Measurements from ENCODE around the gene C15orf40.

Gene C15orf40

DNA sequence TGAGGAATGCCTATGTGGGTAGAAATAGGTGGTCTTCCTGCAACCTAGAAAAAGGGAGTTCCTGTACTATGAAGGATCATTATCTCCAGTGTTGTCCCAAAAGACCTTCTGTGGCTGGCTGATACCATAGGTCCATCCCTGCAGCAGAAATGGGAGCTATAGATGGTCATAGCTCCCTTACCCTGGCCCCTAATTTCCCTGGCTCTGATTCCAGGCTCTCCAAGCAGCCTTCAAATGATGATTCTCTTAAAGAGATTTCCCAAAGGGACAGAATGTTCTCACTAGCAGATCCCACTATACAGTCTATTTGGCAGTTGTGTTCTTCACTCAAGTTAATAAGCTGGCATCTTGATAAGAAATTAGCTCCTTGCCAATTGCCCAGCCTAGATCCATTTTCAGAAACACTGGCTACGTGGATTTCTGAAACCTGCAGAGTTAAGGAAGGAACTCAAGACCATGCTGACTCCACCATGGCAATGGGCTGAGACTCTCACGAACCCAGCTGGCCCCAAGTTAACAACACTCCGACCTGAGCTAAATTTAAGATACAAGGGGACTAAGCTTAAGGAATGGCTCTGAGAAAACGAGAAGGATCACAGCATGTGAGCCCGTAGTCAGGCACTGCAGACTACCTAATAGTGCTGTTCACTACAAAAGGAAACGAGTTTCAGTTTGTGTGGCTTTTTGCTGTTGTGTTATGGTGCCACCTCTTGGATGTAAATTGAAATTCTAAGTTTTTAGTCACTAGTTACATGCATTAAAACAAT lies 11.4 kb downstream of the C15orf40 start:
- TF ChIP-seq, protein P1, sequence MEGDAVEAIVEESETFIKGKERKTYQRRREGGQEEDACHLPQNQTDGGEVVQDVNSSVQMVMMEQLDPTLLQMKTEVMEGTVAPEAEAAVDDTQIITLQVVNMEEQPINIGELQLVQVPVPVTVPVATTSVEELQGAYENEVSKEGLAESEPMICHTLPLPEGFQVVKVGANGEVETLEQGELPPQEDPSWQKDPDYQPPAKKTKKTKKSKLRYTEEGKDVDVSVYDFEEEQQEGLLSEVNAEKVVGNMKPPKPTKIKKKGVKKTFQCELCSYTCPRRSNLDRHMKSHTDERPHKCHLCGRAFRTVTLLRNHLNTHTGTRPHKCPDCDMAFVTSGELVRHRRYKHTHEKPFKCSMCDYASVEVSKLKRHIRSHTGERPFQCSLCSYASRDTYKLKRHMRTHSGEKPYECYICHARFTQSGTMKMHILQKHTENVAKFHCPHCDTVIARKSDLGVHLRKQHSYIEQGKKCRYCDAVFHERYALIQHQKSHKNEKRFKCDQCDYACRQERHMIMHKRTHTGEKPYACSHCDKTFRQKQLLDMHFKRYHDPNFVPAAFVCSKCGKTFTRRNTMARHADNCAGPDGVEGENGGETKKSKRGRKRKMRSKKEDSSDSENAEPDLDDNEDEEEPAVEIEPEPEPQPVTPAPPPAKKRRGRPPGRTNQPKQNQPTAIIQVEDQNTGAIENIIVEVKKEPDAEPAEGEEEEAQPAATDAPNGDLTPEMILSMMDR (IDR thresholded peaks at IDR 0.05; ENCODE audit: low read depth, low read length): peak; percentile 31
- TF ChIP-seq POLR2A (IDR thresholded peaks at IDR 0.05; ENCODE audit: extremely low read depth, insufficient read length): no peak
- TF ChIP-seq MYC (IDR thresholded peaks at IDR 0.05; ENCODE audit: low read depth, low read length): peak; percentile 63; the same call in 1 of the 2 replicates
- TF ChIP-seq, protein P2, sequence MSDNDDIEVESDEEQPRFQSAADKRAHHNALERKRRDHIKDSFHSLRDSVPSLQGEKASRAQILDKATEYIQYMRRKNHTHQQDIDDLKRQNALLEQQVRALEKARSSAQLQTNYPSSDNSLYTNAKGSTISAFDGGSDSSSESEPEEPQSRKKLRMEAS (IDR thresholded peaks at IDR 0.05; ENCODE audit: low read depth, low read length): peak; percentile 69; the same call in 1 of the 2 replicates
- DNase-seq (ENCODE audit: low read depth): peak; percentile 78
- no peak overlapping the region for H3K4me3 ChIP-seq (ENCODE audit: low read depth, low read length)

DNA sequence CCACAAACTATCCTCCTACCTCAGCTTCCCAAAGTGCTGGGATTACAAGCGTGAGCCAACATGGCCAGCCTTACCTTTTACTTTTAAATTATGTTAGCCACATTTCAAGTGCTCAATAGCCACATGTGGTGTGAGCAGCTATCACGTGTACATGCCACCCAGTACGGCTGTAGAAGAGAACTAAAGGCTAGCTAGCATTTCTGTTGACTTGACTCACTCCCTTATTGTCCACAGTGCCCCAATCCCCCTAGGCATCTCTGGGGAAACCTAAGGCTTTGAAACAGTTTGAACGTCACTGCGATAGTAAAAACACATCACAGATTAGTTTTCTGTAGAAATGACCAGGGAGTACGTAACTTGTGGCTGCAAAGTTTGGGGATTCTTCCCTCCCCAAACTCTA lies 12.0 kb downstream of the C15orf40 start:
- TF ChIP-seq, protein P1 (IDR thresholded peaks at IDR 0.05; ENCODE audit: low read depth, low read length): no peak
- no peak for TF ChIP-seq MYC (IDR thresholded peaks at IDR 0.05; ENCODE audit: low read depth, low read length)
- no peak for TF ChIP-seq POLR2A (IDR thresholded peaks at IDR 0.05; ENCODE audit: extremely low read depth, insufficient read length)
- TF ChIP-seq, protein P2 (IDR thresholded peaks at IDR 0.05; ENCODE audit: low read depth, low read length): no peak
- DNase-seq (ENCODE audit: low read depth): no peak
- H3K4me3 ChIP-seq (ENCODE audit: low read depth, low read length): no peak overlapping the region

DNA sequence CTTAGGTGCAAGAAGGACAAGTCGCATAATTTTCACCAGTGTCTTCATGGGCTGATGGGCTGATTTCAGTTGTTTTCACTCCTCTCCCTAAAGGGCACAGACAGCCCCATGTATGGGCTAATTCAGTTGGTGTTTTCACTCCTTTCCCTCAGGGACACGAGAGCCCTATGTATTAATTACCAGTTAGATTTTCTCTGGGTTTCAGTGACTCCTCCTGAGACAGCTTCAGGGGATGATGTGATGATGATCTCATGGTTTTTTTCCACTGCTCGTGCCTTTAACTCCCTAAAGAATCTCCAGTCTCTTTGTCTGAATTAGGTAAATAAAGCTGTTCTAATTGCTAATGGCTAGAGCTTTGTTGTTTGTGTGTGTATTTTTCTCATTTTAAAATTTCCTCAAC lies 15.5 kb downstream of the C15orf40 start:
- no peak for DNase-seq (ENCODE audit: low read depth)

DNA sequence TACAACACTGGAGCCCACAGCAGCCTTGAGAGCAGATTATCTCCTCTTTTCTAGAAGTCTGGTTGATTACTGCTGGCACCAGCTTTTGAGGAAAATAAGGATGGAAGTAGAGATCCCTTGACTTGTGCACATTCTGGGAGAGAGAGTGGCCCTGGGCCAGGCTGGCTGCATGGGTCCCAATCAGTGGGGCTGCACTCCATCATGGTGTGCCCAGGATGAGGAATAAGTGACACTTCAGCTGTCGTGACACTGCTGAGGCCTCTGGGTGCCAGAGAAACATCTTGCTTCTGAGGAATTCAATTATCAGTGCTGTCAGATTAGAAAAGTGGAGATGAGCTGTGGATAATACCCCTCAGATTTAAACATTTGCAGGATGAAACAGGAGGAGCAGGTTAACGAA lies 16.4 kb downstream of the C15orf40 start:
- TF ChIP-seq MYC (IDR thresholded peaks at IDR 0.05; ENCODE audit: low read depth, low read length) (no peak), POLR2A (IDR thresholded peaks at IDR 0.05; ENCODE audit: extremely low read depth, insufficient read length) (no peak)
- TF ChIP-seq, protein P1 (IDR thresholded peaks at IDR 0.05; ENCODE audit: low read depth, low read length): no peak
- TF ChIP-seq, protein P2 (IDR thresholded peaks at IDR 0.05; ENCODE audit: low read depth, low read length): no peak
- H3K4me3 ChIP-seq (ENCODE audit: low read depth, low read length): no peak overlapping the region
- DNase-seq (ENCODE audit: low read depth): no peak

More for the DNA sequence above, 15.5 kb downstream of the C15orf40 start:
- H3K4me3 ChIP-seq (ENCODE audit: low read depth, low read length): no peak overlapping the region
- TF ChIP-seq MYC (IDR thresholded peaks at IDR 0.05; ENCODE audit: low read depth, low read length): no peak
- TF ChIP-seq, protein P1 (IDR thresholded peaks at IDR 0.05; ENCODE audit: low read depth, low read length): no peak
- TF ChIP-seq, protein P2 (IDR thresholded peaks at IDR 0.05; ENCODE audit: low read depth, low read length): no peak
- TF ChIP-seq POLR2A (IDR thresholded peaks at IDR 0.05; ENCODE audit: extremely low read depth, insufficient read length): no peak

DNA sequence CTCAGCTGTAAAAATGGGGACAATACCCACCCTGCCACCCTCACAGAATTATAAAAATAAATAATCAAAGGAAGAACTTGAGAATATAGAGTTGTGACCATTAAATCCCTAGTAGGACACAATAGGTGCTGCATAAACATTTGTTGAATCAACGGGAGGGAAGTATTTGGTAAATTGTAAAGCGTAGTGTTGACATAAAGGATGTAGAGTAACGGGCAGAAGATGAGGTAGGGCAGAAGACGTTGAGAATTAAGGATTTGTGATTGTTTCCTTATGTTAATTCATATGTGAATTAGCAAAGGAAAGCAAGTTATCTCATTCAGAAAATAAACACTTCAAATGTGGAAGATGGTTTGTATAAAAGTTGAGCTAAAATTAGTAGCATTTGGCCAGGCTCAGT lies 18.3 kb downstream of the C15orf40 start:
- TF ChIP-seq, protein P1 (IDR thresholded peaks at IDR 0.05; ENCODE audit: low read depth, low read length): no peak
- TF ChIP-seq, protein P2 (IDR thresholded peaks at IDR 0.05; ENCODE audit: low read depth, low read length): no peak
- TF ChIP-seq POLR2A (IDR thresholded peaks at IDR 0.05; ENCODE audit: extremely low read depth, insufficient read length) (no peak), MYC (IDR thresholded peaks at IDR 0.05; ENCODE audit: low read depth, low read length) (no peak)
- no peak for DNase-seq (ENCODE audit: low read depth)
- no peak overlapping the region for H3K4me3 ChIP-seq (ENCODE audit: low read depth, low read length)

All from NB4 (cell line).